Ovary (tissue), 3 donors: ENCODE results near the gene MLXIPL.
"Not testable (repeated sequence)": the region's sequence is repeated elsewhere in the genome, so short reads cannot be mapped to it uniquely, and the experiment has no call there.

Source experiments
- EP300 ChIP-seq: sonication (generic); formaldehyde crosslinking; IDR thresholded peaks from one replicate; pipeline ENCODE4 v1.6.1; 2017; ENCODE audit warnings: antibody characterized with exemption
- POLR2A ChIP-seq: fragments of 450-650 bp; IDR thresholded peaks from one replicate; pipeline ENCODE4 v1.6.1; 2017; ENCODE audit warnings: antibody characterized with exemption, mild to moderate bottlenecking, moderate library complexity
- TF ChIP-seq, protein P1 (sequence below), 3 donors: fragments of 450-650 bp in 2 of 3; fragments of 200-600 bp in 1 of 3; IDR thresholded peaks; one replicate each; pipeline versions ENCODE4 v1.5.1 to v1.8.0; 2016 to 2022; ENCODE audit warnings: antibody characterized with exemption in 3 of 3, mild to moderate bottlenecking in 1 of 3
- donor health status: DM: no; HTN: no; CAD: no.

- TF ChIP-seq, protein P1, sequence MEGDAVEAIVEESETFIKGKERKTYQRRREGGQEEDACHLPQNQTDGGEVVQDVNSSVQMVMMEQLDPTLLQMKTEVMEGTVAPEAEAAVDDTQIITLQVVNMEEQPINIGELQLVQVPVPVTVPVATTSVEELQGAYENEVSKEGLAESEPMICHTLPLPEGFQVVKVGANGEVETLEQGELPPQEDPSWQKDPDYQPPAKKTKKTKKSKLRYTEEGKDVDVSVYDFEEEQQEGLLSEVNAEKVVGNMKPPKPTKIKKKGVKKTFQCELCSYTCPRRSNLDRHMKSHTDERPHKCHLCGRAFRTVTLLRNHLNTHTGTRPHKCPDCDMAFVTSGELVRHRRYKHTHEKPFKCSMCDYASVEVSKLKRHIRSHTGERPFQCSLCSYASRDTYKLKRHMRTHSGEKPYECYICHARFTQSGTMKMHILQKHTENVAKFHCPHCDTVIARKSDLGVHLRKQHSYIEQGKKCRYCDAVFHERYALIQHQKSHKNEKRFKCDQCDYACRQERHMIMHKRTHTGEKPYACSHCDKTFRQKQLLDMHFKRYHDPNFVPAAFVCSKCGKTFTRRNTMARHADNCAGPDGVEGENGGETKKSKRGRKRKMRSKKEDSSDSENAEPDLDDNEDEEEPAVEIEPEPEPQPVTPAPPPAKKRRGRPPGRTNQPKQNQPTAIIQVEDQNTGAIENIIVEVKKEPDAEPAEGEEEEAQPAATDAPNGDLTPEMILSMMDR (IDR thresholded peaks at IDR 0.05): not testable (repeated sequence)
- TF ChIP-seq POLR2A, EP300: not testable (repeated sequence)
These were observed 4.9 kb downstream of the MLXIPL start for GRCh38 chr7:73619394-73619793.
